Stomach (tissue), 9 donors: ENCODE results near the gene SARS1. TPM values are rescaled to one million over a fixed set of nuclear protein-coding genes. Genes with fewer than 3 reads are reported as not detected.

Source experiments
- DNase-seq, 2 donors: peaks; one replicate each; pipeline versions ENCODE4 v3.0.0 to v3.0.0-alpha.2; 2013 to 2019
- H3K27ac ChIP-seq, 5 donors: fragments of 200-600 bp in 4 of 5; sonication (generic) in 4 of 5; one replicate each; pipeline ENCODE4 v1.5.1; 2013 to 2019; ENCODE audit warnings: mild to moderate bottlenecking in 1 of 5, moderate library complexity in 1 of 5
- H3K27me3 ChIP-seq, 3 donors: fragments of 200-600 bp; sonication (generic); one replicate each; pipeline ENCODE4 v1.5.1; 2017 to 2019; ENCODE audit warnings: mixed run types in 1 of 3
- H3K36me3 ChIP-seq, 4 donors: fragments of 200-600 bp; sonication (generic); 1 replicate in 3 of 4; 2 replicates in 1 of 4; pipeline ENCODE4 v1.5.1; 2016 to 2019
- H3K4me1 ChIP-seq, 4 donors: fragments of 200-600 bp; sonication (generic); one replicate each; pipeline ENCODE4 v1.5.1; 2016 to 2019
- H3K4me3 ChIP-seq, 4 donors: fragments of 200-600 bp; sonication (generic) in 3 of 4; one replicate each; pipeline ENCODE4 v1.5.1; 2016 to 2019; ENCODE audit warnings: mild to moderate bottlenecking in 1 of 4
- H3K9me3 ChIP-seq, 4 donors: fragments of 200-600 bp; sonication (generic); one replicate each; pipeline ENCODE4 v1.5.1; 2016 to 2019
- EP300 ChIP-seq: sonication (generic); formaldehyde crosslinking; IDR thresholded peaks from one replicate; pipeline ENCODE4 v1.6.1; 2017; ENCODE audit warnings: antibody characterized with exemption
- POLR2A ChIP-seq, 4 donors: fragments of 450-650 bp; IDR thresholded peaks; one replicate each; pipeline ENCODE4 v1.6.1; 2016; ENCODE audit warnings: antibody characterized with exemption in 4 of 4, control low read depth in 2 of 4, mild to moderate bottlenecking in 1 of 4, moderate library complexity in 1 of 4
- POLR2AphosphoS5 ChIP-seq, 3 donors: sonication (generic); formaldehyde crosslinking; IDR thresholded peaks; one replicate each; pipeline ENCODE4 v1.6.1; 2016; ENCODE audit warnings: antibody characterized with exemption in 3 of 3
- WGBS, 5 donors: extraction: QIAGEN DNeasy Blood & Tissue Kit in 3 of 5; methylation state at CpG; one replicate each; pipeline versions ENCODE4 v1.1.5 to v1.1.7; 2013 to 2018; 5-methylcytosine and 5-hydroxymethylcytosine counted together
- intact Hi-C: fragments of 100-400 bp; cut with DNase I; formaldehyde crosslinking; loops from one replicate; pipeline ENCODE4 v1.15.1; 2023; ENCODE audit warnings: low total_unique reads
- polyA plus RNA-seq, 3 donors: library from polyadenylated mRNA; stranded (reverse); fragments of 200-250 nt; gene quantifications; one replicate each; pipeline ENCODE4 v1.2.3, GENCODE V29; 2013
- total RNA-seq, 5 donors: library from RNA; depleted of rRNA; stranded (reverse); fragments of >200 nt; gene quantifications; one replicate each; pipeline versions ENCODE4 v1.1.0 to v1.2.3, GENCODE V29; 2014 to 2016
- TF ChIP-seq, protein P1 (sequence below), 7 experiments: fragments of 450-650 bp in 4 of 7; fragments of 200-600 bp in 3 of 7; sonication (generic) in 3 of 7; IDR thresholded peaks; one replicate each; pipeline ENCODE4 v1.5.1; 2016 to 2019; ENCODE audit warnings: antibody characterized with exemption in 7 of 7, control low read depth in 2 of 7, mild to moderate bottlenecking in 1 of 7
- donor health status: healthy with polysubstance abuse.
- donor health status: Bipolar disorder and iron deficiency.
- donor health status: healthy.

The SARS1 gene
- total and polyA plus RNA-seq, 8 donors, result 80.8 to 232 (median 110) TPM

DNA sequence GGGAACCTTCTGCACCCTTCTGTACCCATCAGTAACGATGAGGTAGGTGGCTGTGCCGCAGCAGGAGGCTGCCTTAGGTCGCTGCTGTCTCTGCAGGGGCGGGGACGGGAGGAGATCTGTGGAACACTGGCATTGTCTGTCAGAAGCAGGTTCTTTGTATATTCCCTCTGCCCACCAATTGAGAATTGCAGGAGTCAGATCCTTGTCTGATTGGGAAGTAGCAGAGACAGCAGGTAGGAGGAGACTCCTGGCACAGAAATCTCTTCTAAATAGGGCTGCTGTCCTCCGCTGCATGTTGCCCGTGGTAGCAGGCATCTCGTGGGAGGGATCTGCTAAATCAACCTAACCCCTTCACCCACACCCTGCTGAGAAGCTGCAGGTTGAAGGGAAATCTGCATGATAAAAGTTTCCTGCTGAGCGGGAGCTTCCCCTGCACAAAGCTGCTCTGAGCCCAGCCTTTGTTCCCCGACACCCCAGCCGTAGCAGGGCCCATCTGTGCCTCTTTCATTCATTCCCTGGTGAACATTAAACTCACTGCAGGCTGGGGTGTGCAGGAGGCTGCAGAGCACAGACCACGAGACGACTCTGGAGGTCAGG is 15.9 kb downstream of the SARS1 start:
- Histone ChIP-seq H3K4me1 (peaks cover 0 to 14% (median 0%) of the 10 kb centered on the region in 4 donors), H3K9me3 (no peaks in the 10 kb centered on the region), H3K27ac (no peak overlapping the region), H3K27me3 (no peaks in the 10 kb centered on the region), H3K4me3 (no peak overlapping the region), H3K36me3 (peaks cover 63 to 94% (median 91%) of the 10 kb centered on the region in 4 donors)
- TF ChIP-seq, protein P1, sequence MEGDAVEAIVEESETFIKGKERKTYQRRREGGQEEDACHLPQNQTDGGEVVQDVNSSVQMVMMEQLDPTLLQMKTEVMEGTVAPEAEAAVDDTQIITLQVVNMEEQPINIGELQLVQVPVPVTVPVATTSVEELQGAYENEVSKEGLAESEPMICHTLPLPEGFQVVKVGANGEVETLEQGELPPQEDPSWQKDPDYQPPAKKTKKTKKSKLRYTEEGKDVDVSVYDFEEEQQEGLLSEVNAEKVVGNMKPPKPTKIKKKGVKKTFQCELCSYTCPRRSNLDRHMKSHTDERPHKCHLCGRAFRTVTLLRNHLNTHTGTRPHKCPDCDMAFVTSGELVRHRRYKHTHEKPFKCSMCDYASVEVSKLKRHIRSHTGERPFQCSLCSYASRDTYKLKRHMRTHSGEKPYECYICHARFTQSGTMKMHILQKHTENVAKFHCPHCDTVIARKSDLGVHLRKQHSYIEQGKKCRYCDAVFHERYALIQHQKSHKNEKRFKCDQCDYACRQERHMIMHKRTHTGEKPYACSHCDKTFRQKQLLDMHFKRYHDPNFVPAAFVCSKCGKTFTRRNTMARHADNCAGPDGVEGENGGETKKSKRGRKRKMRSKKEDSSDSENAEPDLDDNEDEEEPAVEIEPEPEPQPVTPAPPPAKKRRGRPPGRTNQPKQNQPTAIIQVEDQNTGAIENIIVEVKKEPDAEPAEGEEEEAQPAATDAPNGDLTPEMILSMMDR (IDR thresholded peaks at IDR 0.05), result no peak
- TF ChIP-seq EP300 (no peak), POLR2A (IDR thresholded peaks at IDR 0.05) (no peak), POLR2AphosphoS5 (IDR thresholded peaks at IDR 0.05) (no peak)
- intact Hi-C loops, result no loop called here
- DNase-seq, result no peak
- 70 to 83% (median 77%) methylated on average over 13 of the region's 13 CpGs for WGBS, 5 donors

DNA sequence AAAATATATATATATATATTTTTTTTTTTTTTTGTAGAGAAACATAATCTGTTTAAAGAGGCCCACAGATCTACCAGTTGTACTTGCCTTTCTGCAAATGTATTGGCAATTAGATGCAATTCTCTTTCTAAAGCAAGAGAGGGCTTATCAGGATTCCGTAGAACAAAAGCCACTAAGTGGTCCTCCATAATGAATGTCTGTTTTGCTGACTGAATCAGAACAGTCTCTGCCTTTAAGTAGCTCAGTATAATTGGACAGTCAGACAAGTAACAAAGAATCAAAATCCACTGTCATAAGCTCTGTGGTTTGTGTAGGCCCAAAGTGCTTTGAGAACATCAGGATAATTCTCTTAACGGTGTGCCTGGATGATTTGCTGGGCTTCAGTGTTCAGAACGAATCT is 17.3 kb downstream of the SARS1 start:
- H3K27ac ChIP-seq, result no peak overlapping the region
- no peak overlapping the region for H3K4me3 ChIP-seq
- 75 to 87% (median 82%) methylated on average over 3 of the region's 3 CpGs for WGBS, 5 donors
- H3K9me3 ChIP-seq, result no peaks in the 10 kb centered on the region
- intact Hi-C loops, result no loop called here
- peaks cover 0 to 5% (median 0%) of the 10 kb centered on the region in 4 donors for H3K4me1 ChIP-seq
- TF ChIP-seq, protein P1 (IDR thresholded peaks at IDR 0.05), result no peak
- TF ChIP-seq EP300, result no peak
- no peak for TF ChIP-seq POLR2A (IDR thresholded peaks at IDR 0.05)
- no peaks in the 10 kb centered on the region for H3K27me3 ChIP-seq
- H3K36me3 ChIP-seq, result peaks cover 76 to 96% (median 93%) of the 10 kb centered on the region in 4 donors
- DNase-seq, result no peak

DNA sequence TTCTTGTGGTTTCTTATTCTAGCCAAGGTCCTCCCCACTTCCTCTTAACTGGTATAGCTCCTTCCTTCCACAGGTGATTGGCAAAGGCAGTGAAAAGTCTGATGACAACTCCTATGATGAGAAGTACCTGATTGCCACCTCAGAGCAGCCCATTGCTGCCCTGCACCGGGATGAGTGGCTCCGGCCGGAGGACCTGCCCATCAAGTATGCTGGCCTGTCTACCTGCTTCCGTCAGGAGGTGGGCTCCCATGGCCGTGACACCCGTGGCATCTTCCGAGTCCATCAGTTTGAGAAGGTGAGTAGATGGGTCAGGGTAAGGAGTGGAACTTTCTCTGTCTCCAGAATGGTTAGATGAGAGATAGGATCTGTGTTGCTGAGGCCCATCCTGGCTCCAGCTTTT is 21.4 kb downstream of the SARS1 start:
- intact Hi-C loops, result no loop called here
- DNase-seq, result no peak
- Histone ChIP-seq H3K27ac (no peak overlapping the region), H3K4me1 (peaks cover 4 to 11% (median 9%) of the 10 kb centered on the region in 4 donors), H3K27me3 (no peaks in the 10 kb centered on the region), H3K36me3 (peaks cover 84 to 95% (median 93%) of the 10 kb centered on the region in 4 donors), H3K4me3 (no peak overlapping the region), H3K9me3 (no peaks in the 10 kb centered on the region)
- TF ChIP-seq, protein P1 (IDR thresholded peaks at IDR 0.05), result no peak
- no peak for TF ChIP-seq POLR2A (IDR thresholded peaks at IDR 0.05)
- TF ChIP-seq EP300, result no peak
- TF ChIP-seq POLR2AphosphoS5 (IDR thresholded peaks at IDR 0.05), result no peak
- WGBS, 5 donors, result 94 to 97% (median 96%) methylated on average over 7 of the region's 7 CpGs

DNA sequence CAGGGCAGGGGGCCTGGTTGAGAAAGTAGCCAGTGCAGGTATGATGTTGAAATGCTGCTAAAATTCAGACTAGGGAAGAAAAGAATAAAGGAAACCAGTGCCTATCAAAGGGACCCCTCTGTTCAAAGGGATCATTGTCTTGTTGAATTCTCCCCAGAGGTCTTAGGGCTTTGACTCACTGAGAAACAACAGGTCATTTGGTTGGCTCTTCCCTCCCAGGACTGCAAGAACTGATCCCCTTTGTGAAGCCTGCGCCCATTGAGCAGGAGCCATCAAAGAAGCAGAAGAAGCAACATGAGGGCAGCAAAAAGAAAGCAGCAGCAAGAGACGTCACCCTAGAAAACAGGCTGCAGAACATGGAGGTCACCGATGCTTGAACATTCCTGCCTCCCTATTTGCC is 23.8 kb downstream of the SARS1 start:
- no peak for TF ChIP-seq POLR2A (IDR thresholded peaks at IDR 0.05)
- TF ChIP-seq EP300, result no peak
- intact Hi-C loops, result no loop called here
- H3K36me3 ChIP-seq, result peaks cover 61 to 71% (median 69%) of the 10 kb centered on the region in 4 donors
- H3K9me3 ChIP-seq, result no peaks in the 10 kb centered on the region
- H3K27me3 ChIP-seq, result peaks cover 0 to 8% (median 0%) of the 10 kb centered on the region in 3 donors
- H3K27ac ChIP-seq, result no peak overlapping the region
- H3K4me1 ChIP-seq, result peaks cover 22 to 34% (median 32%) of the 10 kb centered on the region in 4 donors
- H3K4me3 ChIP-seq, result no peak overlapping the region
- 89 to 100% (median 94%) methylated on average over 3 of the region's 3 CpGs for WGBS, 5 donors
- DNase-seq, result no peak

DNA sequence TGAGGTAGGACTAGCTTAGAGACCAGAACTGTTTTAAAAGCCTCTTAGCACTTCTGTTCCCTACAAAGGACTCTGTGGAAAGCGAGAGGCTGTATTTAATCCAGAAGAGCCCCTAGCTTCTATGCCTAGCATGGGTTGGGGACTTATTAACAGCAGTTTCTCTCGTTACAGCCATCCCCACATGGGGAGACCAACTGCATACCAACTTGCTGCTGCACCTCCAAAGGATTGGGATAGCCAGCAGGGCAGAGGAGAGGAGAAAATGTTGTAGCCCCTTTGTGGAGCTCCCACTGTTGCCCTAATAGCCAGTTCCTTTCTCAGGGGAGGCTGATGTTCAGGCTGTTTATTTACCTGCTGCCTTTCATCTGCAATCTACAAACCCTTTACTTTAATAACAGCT is 24.7 kb downstream of the SARS1 start:
- TF ChIP-seq EP300, result no peak
- TF ChIP-seq, protein P1 (IDR thresholded peaks at IDR 0.05), result no peak
- no peak for TF ChIP-seq POLR2A (IDR thresholded peaks at IDR 0.05)
- no peak for TF ChIP-seq POLR2AphosphoS5 (IDR thresholded peaks at IDR 0.05)
- intact Hi-C loops, result no loop called here
- Histone ChIP-seq H3K9me3 (no peaks in the 10 kb centered on the region), H3K36me3 (peaks cover 53 to 63% (median 61%) of the 10 kb centered on the region in 4 donors), H3K27ac (no peak overlapping the region), H3K27me3 (peaks cover 0 to 10% (median 0%) of the 10 kb centered on the region in 3 donors), H3K4me3 (no peak overlapping the region), H3K4me1 (peaks cover 22 to 36% (median 33%) of the 10 kb centered on the region in 4 donors)
- 80 to 100% (median 89%) methylated on average over 2 of the region's 2 CpGs for WGBS, 5 donors
- DNase-seq, result no peak
